Muscle of back (tissue), 10 donors: ENCODE results near the gene OR4K2. TPM values are rescaled to one million over a fixed set of nuclear protein-coding genes. Genes with fewer than 3 reads are reported as not detected.

Experiments
- polyA plus RNA-seq, 10 donors: library from polyadenylated mRNA; unstranded; fragments of 120-200 nt; gene quantifications; one replicate each; pipeline ENCODE4 v1.2.1, GENCODE V29; 2013; ENCODE audit not compliant: insufficient read length in 10 of 10

The OR4K2 gene
- polyA plus RNA-seq, 10 donors, result not detected

Other genes starting within 250 kb of the OR4K2 start
- gene OR11H2, start 161.3 kb upstream of the OR4K2 start, polyA plus RNA-seq, result not detected
- not detected for gene OR4Q3, start 131.6 kb upstream of the OR4K2 start, polyA plus RNA-seq
- gene OR4M1, start 101.6 kb upstream of the OR4K2 start, polyA plus RNA-seq, result not detected
- gene OR4N2, start 71.4 kb upstream of the OR4K2 start, polyA plus RNA-seq, result not detected
- gene OR4K5, start 45.5 kb downstream of the OR4K2 start, polyA plus RNA-seq, result not detected
- gene OR4K1, start 55.8 kb downstream of the OR4K2 start, polyA plus RNA-seq, result not detected
- gene OR4K15, start 100.4 kb downstream of the OR4K2 start, polyA plus RNA-seq, result not detected
- gene OR4Q2, start 127.0 kb downstream of the OR4K2 start, polyA plus RNA-seq, result not detected
- not detected for gene OR4K14, start 144.2 kb downstream of the OR4K2 start, polyA plus RNA-seq
- gene OR4K13, start 160.9 kb downstream of the OR4K2 start, polyA plus RNA-seq, result under 1 TPM in 2 of 10 donors, not detected in 8; 0.03 to 0.04 TPM
- gene OR4L1, start 184.9 kb downstream of the OR4K2 start, polyA plus RNA-seq, result not detected
- gene OR4K17, start 235.6 kb downstream of the OR4K2 start, polyA plus RNA-seq, result under 1 TPM in 7 of 10 donors, not detected in 3; 0.03 to 0.12 (median 0.05) TPM